IMR-90 (cell line): ENCODE data around the gene NUP205. TPM values are rescaled to one million over a fixed set of nuclear protein-coding genes. Genes with fewer than 3 reads are reported as not detected.

Experiments
- ATAC-seq: fragments of 200-7000 bp; cut with Tn5 transposase; 2 replicates; pipeline ENCODE4 v1.9.1; 2020; ENCODE audit warnings: low read depth, mild to moderate bottlenecking, moderate library complexity
- BruUV-seq: library from RNA; stranded (reverse); fragments of 400-500 nt; replicated peaks from 2 replicates; lab custom pipeline; 2021; lab: Mats Ljungman, UMichigan
- CTCF ChIA-PET: fragments of 300-600 bp; formaldehyde crosslinking; extraction: SDS; loops from one replicate; lab custom pipeline; 2021; ENCODE audit warnings: antibody characterized with exemption; lab: Yijun Ruan, JAX
- POLR2A ChIA-PET: fragments of 300-600 bp; sonication (Branson Sonifier 250); formaldehyde crosslinking; loops from one replicate; lab custom pipeline; 2022; ENCODE audit warnings: antibody characterized with exemption; ENCODE audit not compliant: unreplicated experiment; lab: Charles Lee
- DNase-seq: peaks from one replicate; pipeline ENCODE4 v3.0.0; 2013
- H2AFZ ChIP-seq: replicated peaks from 2 replicates; pipeline ENCODE3; 2013; ENCODE audit warnings: low read length, mild to moderate bottlenecking; ENCODE audit not compliant: poor library complexity
- H2AK5ac ChIP-seq: 2 replicates; pipeline ENCODE4 v1.6.1; 2013; ENCODE audit warnings: low read depth, low read length, inconsistent platforms
- H2AK9ac ChIP-seq: replicated peaks from 2 replicates; pipeline ENCODE3; 2013; ENCODE audit warnings: mild to moderate bottlenecking, low read depth, low read length, moderate library complexity; ENCODE audit not compliant: poor library complexity
- H2BK120ac ChIP-seq: 2 replicates; pipeline ENCODE4 v1.6.1; 2013; ENCODE audit warnings: low read depth, low read length, inconsistent platforms
- H2BK15ac ChIP-seq: 3 replicates; pipeline ENCODE4 v1.6.1; 2013; ENCODE audit warnings: low read depth, low read length, inconsistent platforms
- H2BK20ac ChIP-seq: 2 replicates; pipeline ENCODE4 v1.6.1; 2013; ENCODE audit warnings: low read depth, mild to moderate bottlenecking, inconsistent platforms, low read length, moderate library complexity
- H2BK5ac ChIP-seq: 2 replicates; pipeline ENCODE4 v1.6.1; 2013; ENCODE audit warnings: mild to moderate bottlenecking, low read depth, low read length, inconsistent platforms; ENCODE audit not compliant: poor library complexity, severe bottlenecking
- H3K14ac ChIP-seq: replicated peaks from 2 replicates; pipeline ENCODE4 v1.6.1; 2013; ENCODE audit warnings: low read depth, low read length, inconsistent platforms
- H3K18ac ChIP-seq: 2 replicates; pipeline ENCODE4 v1.6.1; 2013; ENCODE audit warnings: low read depth, low read length, control low read depth
- H3K23ac ChIP-seq: 2 replicates; pipeline ENCODE4 v1.6.1; 2013; ENCODE audit warnings: low read depth, low read length, inconsistent platforms
- H3K27ac ChIP-seq: 2 replicates; pipeline ENCODE4 v1.5.1; 2013; ENCODE audit warnings: mild to moderate bottlenecking, control low read depth, low read length; ENCODE audit not compliant: insufficient read depth
- H3K27me3 ChIP-seq: 2 replicates; pipeline ENCODE4 v1.6.1; 2013; ENCODE audit warnings: low read length; ENCODE audit not compliant: control insufficient read depth, insufficient read depth
- H3K36me3 ChIP-seq: 2 replicates; pipeline ENCODE4 v1.6.1; 2013; ENCODE audit warnings: low read length, mixed read lengths; ENCODE audit not compliant: control insufficient read depth, insufficient read depth
- H3K4ac ChIP-seq: 2 replicates; pipeline ENCODE4 v1.6.1; 2013; ENCODE audit warnings: low read depth, low read length, inconsistent platforms
- H3K4me1 ChIP-seq: 2 replicates; pipeline ENCODE4 v1.6.1; 2013; ENCODE audit warnings: low read length, mixed read lengths; ENCODE audit not compliant: control insufficient read depth, insufficient read depth
- H3K4me2 ChIP-seq: 2 replicates; pipeline ENCODE4 v1.6.1; 2013; ENCODE audit warnings: low read depth, mild to moderate bottlenecking, control low read depth, low read length, moderate library complexity
- H3K4me3 ChIP-seq: 2 replicates; pipeline ENCODE4 v1.5.1; 2013; ENCODE audit warnings: low read depth, mild to moderate bottlenecking, control low read depth, low read length, moderate library complexity; ENCODE audit not compliant: insufficient read depth
- H3K56ac ChIP-seq: 2 replicates; pipeline ENCODE4 v1.6.1; 2013; ENCODE audit warnings: low read length, inconsistent platforms; ENCODE audit not compliant: insufficient read depth; ENCODE audit errors: extremely low read depth
- H3K79me1 ChIP-seq, 2 experiments: 2 replicates each; pipeline ENCODE4 v1.6.1; 2013; ENCODE audit warnings: low read length in 2 of 2, inconsistent platforms in 1 of 2, low read depth in 1 of 2
- H3K9ac ChIP-seq: 2 replicates; pipeline ENCODE4 v1.6.1; 2013; ENCODE audit warnings: low read depth, low read length, control low read depth
- H3K9me1 ChIP-seq: 2 replicates; pipeline ENCODE4 v1.6.1; 2013; ENCODE audit warnings: low read length, inconsistent platforms; ENCODE audit not compliant: insufficient read depth
- H3K9me3 ChIP-seq: 2 replicates; pipeline ENCODE4 v1.6.1; 2013; ENCODE audit warnings: low read length; ENCODE audit not compliant: control insufficient read depth, insufficient read depth
- H4K20me1 ChIP-seq: 2 replicates; pipeline ENCODE4 v1.6.1; 2013; ENCODE audit warnings: low read length, inconsistent platforms; ENCODE audit not compliant: insufficient read depth
- H4K5ac ChIP-seq: 2 replicates; pipeline ENCODE4 v1.6.1; 2013; ENCODE audit warnings: mild to moderate bottlenecking, low read depth, low read length, control low read depth
- H4K8ac ChIP-seq, 2 experiments: 2 replicates each; pipeline ENCODE4 v1.6.1; 2013; ENCODE audit warnings: low read depth in 2 of 2, low read length in 2 of 2, control low read depth in 1 of 2, inconsistent platforms in 1 of 2
- H4K91ac ChIP-seq: 2 replicates; pipeline ENCODE4 v1.6.1; 2013; ENCODE audit warnings: low read depth, low read length, inconsistent platforms; ENCODE audit not compliant: insufficient read depth
- CEBPB ChIP-seq: IDR thresholded peaks from 2 replicates; pipeline ENCODE4 v1.6.1; 2012; ENCODE audit warnings: low read depth, low read length, improper control_type of control experiment
- CHD1 ChIP-seq: IDR thresholded peaks from 2 replicates; pipeline ENCODE4 v1.6.1; 2012; ENCODE audit warnings: low read depth, low read length, improper control_type of control experiment
- RFX5 ChIP-seq: IDR thresholded peaks from 2 replicates; pipeline ENCODE4 v1.8.0; 2012; ENCODE audit warnings: low read depth, mild to moderate bottlenecking, low read length, moderate library complexity
- WGBS, 2 experiments: methylation state at CpG; one replicate each; pipeline versions ENCODE4 v1.1.5 to v1.1.7; 2013; ENCODE audit warnings: missing lambda C conversion rate in 2 of 2; ENCODE audit not compliant: insufficient read length in 1 of 2; ENCODE audit errors: extremely low coverage in 2 of 2; 5-methylcytosine and 5-hydroxymethylcytosine counted together
- dilution Hi-C: fragments of 300-500 bp; cut with HindIII; formaldehyde crosslinking; loops from one replicate; pipeline ENCODE4 v1.14.3; 2018; ENCODE audit warnings: low sequenced_read_pairs; ENCODE audit not compliant: unreplicated experiment
- in situ Hi-C: fragments of 300-500 bp; cut with MboI; formaldehyde crosslinking; loops from 3 replicates; pipeline ENCODE4 v1.14.3; 2019; ENCODE audit warnings: low sequenced_read_pairs, inconsistent platforms, mixed read lengths
- intact Hi-C: fragments of 100-400 bp; cut with micrococcal nuclease; formaldehyde crosslinking; loops from 2 replicates; pipeline ENCODE4 v1.10.0; 2022
- polyA plus RNA-seq, 3 experiments: library from polyadenylated mRNA; depleted of rRNA; stranded (reverse); fragments of >200 nt; gene quantifications; 2 replicates each; pipeline ENCODE4 v1.2.3, GENCODE V29; 2012; ENCODE audit warnings: low replicate concordance in 1 of 3
- total RNA-seq: library from RNA; depleted of rRNA; stranded (reverse); fragments of >200 nt; gene quantifications from 2 replicates; pipeline ENCODE4 v1.2.3, GENCODE V29; 2012

Gene NUP205
- total and polyA plus RNA-seq, 2 of the 4 experiments (the other 2 are of a cell fraction) = 29.5 to 84.6 TPM

DNA sequence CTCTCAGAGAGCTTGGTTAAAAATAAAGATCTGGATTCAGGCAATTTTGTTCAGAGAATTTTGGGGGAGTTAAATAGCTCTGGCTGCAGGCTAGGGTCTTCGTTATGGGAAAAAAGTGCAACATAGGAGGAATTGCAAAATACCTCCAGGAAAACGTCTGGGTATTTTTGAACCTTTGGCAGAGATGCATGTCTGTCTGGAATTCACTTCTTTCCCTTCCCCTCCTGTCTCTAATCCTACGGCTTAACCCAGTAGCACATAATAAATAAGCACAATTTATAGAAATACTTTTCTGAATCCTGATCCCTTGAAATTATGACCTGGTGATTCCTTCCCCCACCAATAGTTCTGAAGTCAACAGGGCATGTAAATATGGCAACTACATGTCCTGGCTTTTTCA, 19.3 kb upstream of the NUP205 start:
- H3K9me1 ChIP-seq = no peaks in the 10 kb centered on the region
- no peak overlapping the region for H4K91ac ChIP-seq
- no CpG with 5 or more reads among the region's 3 CpGs for WGBS, 2 experiments
- in situ Hi-C loops = no loop called here
- no peak overlapping the region for H3K23ac ChIP-seq
- no peak overlapping the region for H4K5ac ChIP-seq
- H4K20me1 ChIP-seq = no peaks in the 10 kb centered on the region
- H3K9me3 ChIP-seq = no peaks in the 10 kb centered on the region
- H3K4me3 ChIP-seq = no peak overlapping the region
- no peak overlapping the region for H2BK15ac ChIP-seq
- no peak overlapping the region for H2BK5ac ChIP-seq
- dilution Hi-C loops = no loop called here
- no peak overlapping the region for H3K4ac ChIP-seq
- no peak overlapping the region for H4K8ac ChIP-seq
- ChIA-PET POLR2A (no interaction called here), CTCF (no interaction called here)
- H2BK20ac ChIP-seq = no peak overlapping the region
- H2AK5ac ChIP-seq = no peak overlapping the region
- peaks cover 5% of the 10 kb centered on the region for H3K27me3 ChIP-seq
- no peak overlapping the region for H3K4me2 ChIP-seq
- TF ChIP-seq CEBPB (no peak), CHD1 (no peak), RFX5 (no peak)
- H3K18ac ChIP-seq = no peak overlapping the region
- no peak overlapping the region for H3K14ac ChIP-seq
- no peak overlapping the region for H3K56ac ChIP-seq
- no peaks in the 10 kb centered on the region for H3K36me3 ChIP-seq
- no peak overlapping the region for H3K9ac ChIP-seq
- DNase-seq (no peak), ATAC-seq (no peak)
- no peak overlapping the region for H3K27ac ChIP-seq
- intact Hi-C loops = no loop called here
- H2AK9ac ChIP-seq = no peak overlapping the region
- no peaks in the 10 kb centered on the region for H3K4me1 ChIP-seq
- no TSS peak for BruUV-seq
- no peaks in the 10 kb centered on the region for H3K79me1 ChIP-seq
- no peak overlapping the region for H2AFZ ChIP-seq
- H2BK120ac ChIP-seq = no peak overlapping the region
